Measurements from ENCODE around the gene NRP1. TPM values are rescaled to one million over a fixed set of nuclear protein-coding genes. Genes with fewer than 3 reads are reported as not detected.

Gene NRP1
- total and polyA plus RNA-seq, 4 experiments from 2014 or later, result 1.6 TPM; not detected in 2

- H3K4me1 Mint-ChIP-seq, result peaks cover 74 to 100% (median 87%) of the 10 kb centered on the region in 4 donors
- H3K4me1 ChIP-seq (ENCODE audit: insufficient read depth, low read length), result peaks cover 100% of the 10 kb centered on the region
- intact Hi-C loops (cut with micrococcal nuclease), result loop anchor here (2.0 to 5.0 kb wide), 3 partner anchors 105 to 756 kb away; no protein-coding TSS in a partner anchor
- CTCF ChIA-PET (ENCODE audit: partially characterized antibody), result interaction anchor here (0.6 to 18.9 kb wide), 18 partner anchors 8 to 153 kb away, joined by 3 to 346 read pairs (median 4); no protein-coding TSS in a partner anchor
- peak overlapping the region; percentile 84 for H3K27ac ChIP-seq (ENCODE audit: low read depth, low read length)
- H3K27ac Mint-ChIP-seq, result peak overlapping the region; percentile 89 to 100 (median 100)
- no peak overlapping the region for H3K4me3 ChIP-seq (ENCODE audit: low read length in 2 of 2)
- peak overlapping the region in 4 of 8 donors; percentile 59 to 84 (median 67) for H3K4me3 Mint-ChIP-seq
- H3K27me3 ChIP-seq (ENCODE audit: insufficient read depth, low read length), result no peaks in the 10 kb centered on the region
- no peaks in the 10 kb centered on the region for H3K9me3 ChIP-seq (ENCODE audit: control insufficient read depth in 1 of 2, low read length in 2 of 2)
- H3K27me3 Mint-ChIP-seq, result no peaks in the 10 kb centered on the region
- H3K36me3 ChIP-seq (ENCODE audit: insufficient read depth, low read length), result no peaks in the 10 kb centered on the region
- no peak for DNase-seq
- POLR2A ChIA-PET (ENCODE audit: partially characterized antibody), result interaction anchor here (1.0 to 51.2 kb wide), 10 partner anchors 3 to 755 kb away, joined by 3 to 2213 read pairs (median 10); partner anchors contain the start of gene ITGB1
- H3K9me3 Mint-ChIP-seq, result peaks cover 0 to 1% (median 0%) of the 10 kb centered on the region in 8 donors
- peaks cover 0 to 10% of the 10 kb centered on the region in 2 donors for H3K36me3 Mint-ChIP-seq
Observed at GRCh38 chr10:33133557-33133956, 200.9 kb downstream of the NRP1 start.

GRCh38 chr10:33132626-33133025 is 201.8 kb downstream of the NRP1 start:
- intact Hi-C loops (cut with micrococcal nuclease), result loop anchor here (1.0 to 5.0 kb wide), 7 partner anchors 16 to 755 kb away; no protein-coding TSS in a partner anchor
- H3K27ac Mint-ChIP-seq, result peak overlapping the region; percentile 89 to 100 (median 100)
- Histone ChIP-seq H3K4me3 (ENCODE audit: low read length in 2 of 2) (no peak overlapping the region), H3K36me3 (ENCODE audit: insufficient read depth, low read length) (no peaks in the 10 kb centered on the region), H3K27ac (ENCODE audit: low read depth, low read length) (peak overlapping the region; percentile 84), H3K4me1 (ENCODE audit: insufficient read depth, low read length) (peaks cover 94% of the 10 kb centered on the region), H3K27me3 (ENCODE audit: insufficient read depth, low read length) (no peaks in the 10 kb centered on the region), H3K9me3 (ENCODE audit: control insufficient read depth in 1 of 2, low read length in 2 of 2) (no peaks in the 10 kb centered on the region)
- peak; percentile 58 to 69 (median 62) for DNase-seq
- peaks cover 0 to 1% (median 0%) of the 10 kb centered on the region in 8 donors for H3K9me3 Mint-ChIP-seq
- peaks cover 0 to 10% of the 10 kb centered on the region in 2 donors for H3K36me3 Mint-ChIP-seq
- peak overlapping the region in 7 of 8 donors; percentile 14 to 84 (median 71) for H3K4me3 Mint-ChIP-seq
- CTCF ChIA-PET (ENCODE audit: partially characterized antibody), result interaction anchor here (0.7 to 18.9 kb wide), 10 partner anchors 10 to 180 kb away, joined by 3 to 346 read pairs (median 4); no protein-coding TSS in a partner anchor
- peaks cover 71 to 98% (median 82%) of the 10 kb centered on the region in 4 donors for H3K4me1 Mint-ChIP-seq
- POLR2A ChIA-PET (ENCODE audit: partially characterized antibody), result interaction anchor here (1.2 to 51.2 kb wide), 7 partner anchors 4 to 179 kb away, joined by 3 to 2213 read pairs (median 7); no protein-coding TSS in a partner anchor
- no peaks in the 10 kb centered on the region for H3K27me3 Mint-ChIP-seq

DNA sequence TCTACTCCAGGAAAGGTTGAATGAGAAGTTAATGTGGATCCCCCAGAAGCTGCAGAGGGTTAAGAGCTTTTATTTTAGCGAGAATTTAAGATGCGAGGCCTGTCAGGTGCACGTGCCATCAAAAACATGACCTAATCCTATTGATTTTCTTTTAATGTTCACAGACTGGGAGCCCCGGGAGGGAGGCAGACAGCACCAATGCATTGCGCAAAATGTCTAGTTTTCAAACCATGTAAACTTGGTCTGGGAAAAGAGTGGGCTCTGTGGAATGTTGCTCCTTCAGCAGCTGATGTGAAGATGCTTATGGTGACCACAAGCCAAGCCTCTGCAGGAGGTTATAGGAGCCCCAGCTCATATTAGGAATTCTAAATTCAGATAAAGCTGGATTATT is 204.5 kb downstream of the NRP1 start:
- peak overlapping the region in 4 of 8 donors; percentile 51 to 70 (median 60) for H3K4me3 Mint-ChIP-seq
- Histone ChIP-seq H3K4me1 (ENCODE audit: insufficient read depth, low read length) (peaks cover 93% of the 10 kb centered on the region), H3K27ac (ENCODE audit: low read depth, low read length) (peak overlapping the region; percentile 13), H3K27me3 (ENCODE audit: insufficient read depth, low read length) (no peaks in the 10 kb centered on the region), H3K4me3 (ENCODE audit: low read length in 2 of 2) (no peak overlapping the region), H3K36me3 (ENCODE audit: insufficient read depth, low read length) (no peaks in the 10 kb centered on the region), H3K9me3 (ENCODE audit: control insufficient read depth in 1 of 2, low read length in 2 of 2) (no peaks in the 10 kb centered on the region)
- peaks cover 70 to 98% (median 85%) of the 10 kb centered on the region in 4 donors for H3K4me1 Mint-ChIP-seq
- no peaks in the 10 kb centered on the region for H3K27me3 Mint-ChIP-seq
- H3K27ac Mint-ChIP-seq, result peak overlapping the region; percentile 55 to 96 (median 91)
- intact Hi-C loops (cut with micrococcal nuclease), result loop anchor here (5.0 kb wide), 2 partner anchors 198 to 753 kb away; no protein-coding TSS in a partner anchor
- peaks cover 0 to 6% of the 10 kb centered on the region in 2 donors for H3K36me3 Mint-ChIP-seq
- ChIA-PET POLR2A (ENCODE audit: partially characterized antibody) (interaction anchor here (1.0 to 51.2 kb wide), 6 partner anchors 7 to 200 kb away, joined by 3 to 2213 read pairs (median 5); no protein-coding TSS in a partner anchor), CTCF (ENCODE audit: partially characterized antibody) (interaction anchor here (1.2 to 18.9 kb wide), 7 partner anchors 9 to 173 kb away, joined by 3 to 346 read pairs (median 8); no protein-coding TSS in a partner anchor)
- DNase-seq, result no peak
- peaks cover 0 to 1% (median 0%) of the 10 kb centered on the region in 8 donors for H3K9me3 Mint-ChIP-seq

GRCh38 chr10:33129141-33129995 is 205.1 kb downstream of the NRP1 start:
- no peaks in the 10 kb centered on the region for H3K27me3 ChIP-seq (ENCODE audit: insufficient read depth, low read length)
- no peaks in the 10 kb centered on the region for H3K27me3 Mint-ChIP-seq
- peak overlapping the region in 7 of 8 donors; percentile 21 to 77 (median 65) for H3K4me3 Mint-ChIP-seq
- no peak overlapping the region for H3K4me3 ChIP-seq (ENCODE audit: low read length in 2 of 2)
- DNase-seq, result no peak
- intact Hi-C loops (cut with micrococcal nuclease), result no loop called here
- CTCF ChIA-PET (ENCODE audit: partially characterized antibody), result interaction anchor here (1.2 to 18.9 kb wide), 6 partner anchors 10 to 173 kb away, joined by 3 to 346 read pairs (median 7); no protein-coding TSS in a partner anchor
- peak overlapping the region; percentile 13 for H3K27ac ChIP-seq (ENCODE audit: low read depth, low read length)
- peaks cover 67 to 98% (median 83%) of the 10 kb centered on the region in 4 donors for H3K4me1 Mint-ChIP-seq
- H3K36me3 ChIP-seq (ENCODE audit: insufficient read depth, low read length), result no peaks in the 10 kb centered on the region
- POLR2A ChIA-PET (ENCODE audit: partially characterized antibody), result interaction anchor here (0.6 to 51.2 kb wide), 7 partner anchors 8 to 200 kb away, joined by 3 to 2213 read pairs (median 5); no protein-coding TSS in a partner anchor
- H3K4me1 ChIP-seq (ENCODE audit: insufficient read depth, low read length), result peaks cover 93% of the 10 kb centered on the region
- H3K9me3 ChIP-seq (ENCODE audit: control insufficient read depth in 1 of 2, low read length in 2 of 2), result no peaks in the 10 kb centered on the region
- H3K9me3 Mint-ChIP-seq, result peaks cover 0 to 1% (median 0%) of the 10 kb centered on the region in 8 donors
- H3K36me3 Mint-ChIP-seq, result peaks cover 0 to 3% of the 10 kb centered on the region in 2 donors
- H3K27ac Mint-ChIP-seq, result peak overlapping the region; percentile 91 to 97 (median 94)

- Histone ChIP-seq H3K9me3 (ENCODE audit: control insufficient read depth in 1 of 2, low read length in 2 of 2) (no peaks in the 10 kb centered on the region), H3K36me3 (ENCODE audit: insufficient read depth, low read length) (no peaks in the 10 kb centered on the region), H3K4me3 (ENCODE audit: low read length in 2 of 2) (no peak overlapping the region), H3K4me1 (ENCODE audit: insufficient read depth, low read length) (peaks cover 93% of the 10 kb centered on the region), H3K27ac (ENCODE audit: low read depth, low read length) (peak overlapping the region; percentile 72), H3K27me3 (ENCODE audit: insufficient read depth, low read length) (no peaks in the 10 kb centered on the region)
- Mint-ChIP-seq H3K9me3 (peaks cover 0 to 1% (median 0%) of the 10 kb centered on the region in 8 donors), H3K27me3 (no peaks in the 10 kb centered on the region), H3K36me3 (peaks cover 0 to 1% of the 10 kb centered on the region in 2 donors), H3K4me1 (peaks cover 60 to 98% (median 81%) of the 10 kb centered on the region in 4 donors), H3K4me3 (peak overlapping the region in 5 of 8 donors; percentile 27 to 81 (median 47)), H3K27ac (peak overlapping the region; percentile 91 to 98 (median 97))
- ChIA-PET CTCF (ENCODE audit: partially characterized antibody) (interaction anchor here (0.8 to 18.9 kb wide), 8 partner anchors 14 to 121 kb away, joined by 3 to 346 read pairs (median 6); no protein-coding TSS in a partner anchor), POLR2A (ENCODE audit: partially characterized antibody) (interaction anchor here (0.7 to 51.2 kb wide), 10 partner anchors 9 to 173 kb away, joined by 3 to 2213 read pairs (median 8); no protein-coding TSS in a partner anchor)
- intact Hi-C loops (cut with micrococcal nuclease), result no loop called here
- no peak for DNase-seq
Observed at GRCh38 chr10:33127622-33128021, 206.8 kb downstream of the NRP1 start.
